GM13977 (cell line): ENCODE data around the gene TAF4.

Experiments
- DNase-seq: peaks from one replicate; pipeline ENCODE4 v3.0.0; 2012; ENCODE audit warnings: low spot score
- CTCF ChIP-seq: IDR thresholded peaks from 2 replicates; pipeline ENCODE4 v1.5.1; 2012; ENCODE audit warnings: mild to moderate bottlenecking, control low read depth; ENCODE audit not compliant: insufficient read depth; ENCODE audit errors: extremely low read depth, missing control alignments
- in situ Hi-C: fragments of 300-500 bp; cut with MboI; formaldehyde crosslinking; loops from one replicate; pipeline ENCODE4 v1.12.0; 2022; ENCODE audit warnings: low sequenced_read_pairs, low pct_unique_long_range_greater_than_20kb, mixed read lengths, inconsistent platforms; ENCODE audit not compliant: unreplicated experiment

The TAF4 gene

GRCh38 chr20:61980647-61981583 lies 84.8 kb downstream of the TAF4 start:
- peak; percentile 51 for TF ChIP-seq CTCF
- in situ Hi-C loops, result no loop called here
- no peak for DNase-seq

- in situ Hi-C loops, result no loop called here
- no peak for DNase-seq
- TF ChIP-seq CTCF, result no peak
Measured at GRCh38 chr20:61979701-61980635, 85.7 kb downstream of the TAF4 start.

GRCh38 chr20:61979090-61979489 lies 86.6 kb downstream of the TAF4 start:
- no peak for TF ChIP-seq CTCF
- DNase-seq, result no peak
- in situ Hi-C loops, result no loop called here

- DNase-seq, result no peak
- no peak for TF ChIP-seq CTCF
- in situ Hi-C loops, result no loop called here
Measured at GRCh38 chr20:61978491-61978890, 87.2 kb downstream of the TAF4 start.

GRCh38 chr20:61977419-61977786 lies 88.3 kb downstream of the TAF4 start:
- TF ChIP-seq CTCF, result no peak
- no peak for DNase-seq
- in situ Hi-C loops, result no loop called here

GRCh38 chr20:61976644-61977418 lies 88.8 kb downstream of the TAF4 start:
- no peak for TF ChIP-seq CTCF
- DNase-seq, result no peak
- in situ Hi-C loops, result no loop called here
